ENCODE results near the gene TBK1. TPM values are rescaled to one million over a fixed set of nuclear protein-coding genes. Genes with fewer than 3 reads are reported as not detected.

TBK1 gene
- total and polyA plus RNA-seq, 2 of the 4 experiments (the other 2 are of a cell fraction) = 9.9 to 11.6 TPM

GRCh38 chr12:64518396-64518795 lies 66.5 kb downstream of the TBK1 start:
- Histone ChIP-seq H3K4ac (ENCODE audit: low read depth, low read length) (no peak overlapping the region), H3K18ac (ENCODE audit: low read depth, low read length) (no peak overlapping the region), H4K20me1 (ENCODE audit: insufficient read depth, low read length) (no peaks in the 10 kb centered on the region), H3K4me1 (ENCODE audit: control insufficient read depth, insufficient read depth, low read length) (peaks cover 6% of the 10 kb centered on the region), H2AFZ (replicated peaks; ENCODE audit: low read length, poor library complexity) (no peak overlapping the region), H4K5ac (ENCODE audit: low read depth, low read length) (no peak overlapping the region), H2BK5ac (ENCODE audit: low read depth, low read length, poor library complexity, severe bottlenecking) (no peak overlapping the region), H3K4me2 (ENCODE audit: low read depth, low read length) (no peak overlapping the region), H3K56ac (ENCODE audit: extremely low read depth, insufficient read depth, low read length) (no peak overlapping the region), H2BK20ac (ENCODE audit: low read depth, low read length) (no peak overlapping the region), H3K79me1 (ENCODE audit: low read depth in 1 of 2, low read length in 2 of 2) (no peaks in the 10 kb centered on the region), H3K9me1 (ENCODE audit: insufficient read depth, low read length) (no peaks in the 10 kb centered on the region; the same call in 1 of the 2 replicates), H2AK9ac (replicated peaks; ENCODE audit: low read depth, low read length, poor library complexity) (no peak overlapping the region), H2AK5ac (ENCODE audit: low read depth, low read length) (no peak overlapping the region), H4K8ac (ENCODE audit: low read depth in 2 of 2, low read length in 2 of 2) (no peak overlapping the region), H3K36me3 (ENCODE audit: control insufficient read depth, insufficient read depth, low read length) (no peaks in the 10 kb centered on the region), H3K27ac (ENCODE audit: insufficient read depth, low read length) (no peak overlapping the region), H3K14ac (replicated peaks; ENCODE audit: low read depth, low read length) (no peak overlapping the region), H2BK15ac (ENCODE audit: low read depth, low read length) (no peak overlapping the region), H3K9ac (ENCODE audit: low read depth, low read length) (no peak overlapping the region), H3K27me3 (ENCODE audit: control insufficient read depth, insufficient read depth, low read length) (no peaks in the 10 kb centered on the region), H3K9me3 (ENCODE audit: control insufficient read depth, insufficient read depth, low read length) (no peaks in the 10 kb centered on the region), H4K91ac (ENCODE audit: insufficient read depth, low read depth, low read length) (no peak overlapping the region), H3K23ac (ENCODE audit: low read depth, low read length) (no peak overlapping the region), H3K4me3 (ENCODE audit: insufficient read depth, low read depth, low read length) (no peak overlapping the region), H2BK120ac (ENCODE audit: low read depth, low read length) (no peak overlapping the region)
- ATAC-seq (ENCODE audit: low read depth) (no peak), DNase-seq (no peak)
- dilution Hi-C loops (cut with HindIII; ENCODE audit: low sequenced_read_pairs, unreplicated experiment) (no loop called here), in situ Hi-C loops (cut with MboI; ENCODE audit: low sequenced_read_pairs) (no loop called here), intact Hi-C loops (cut with micrococcal nuclease) (no loop called here)
- TF ChIP-seq NFE2L2 (IDR thresholded peaks at IDR 0.05; ENCODE audit: low read depth, low read length) = no peak
- TF ChIP-seq MAFK (IDR thresholded peaks at IDR 0.05; ENCODE audit: low read depth, low read length) = no peak
- TF ChIP-seq FOS (IDR thresholded peaks at IDR 0.05; ENCODE audit: low read depth, low read length) = no peak
- TF ChIP-seq USF2 (IDR thresholded peaks at IDR 0.05; ENCODE audit: low read depth, low read length) = no peak
- TF ChIP-seq RFX5 (IDR thresholded peaks at IDR 0.05; ENCODE audit: low read depth, low read length) = no peak
- no peak for TF ChIP-seq CTCF (conservative IDR thresholded peaks at IDR 0.05; ENCODE audit: low read depth, low read length)
- TF ChIP-seq RCOR1 (IDR thresholded peaks at IDR 0.05; ENCODE audit: insufficient replicate concordance, low read length) = no peak
- TF ChIP-seq MAZ (IDR thresholded peaks at IDR 0.05; ENCODE audit: borderline replicate concordance, low read depth, low read length) = no peak
- no peak for TF ChIP-seq MXI1 (IDR thresholded peaks at IDR 0.05; ENCODE audit: borderline replicate concordance, low read depth, low read length)
- TF ChIP-seq CHD1 (IDR thresholded peaks at IDR 0.05; ENCODE audit: low read depth, low read length) = no peak
- no peak for TF ChIP-seq RAD21 (IDR thresholded peaks at IDR 0.05; ENCODE audit: low read length)
- no peak for TF ChIP-seq BHLHE40 (IDR thresholded peaks at IDR 0.05; ENCODE audit: low read depth, low read length)
- TF ChIP-seq CEBPB (IDR thresholded peaks at IDR 0.05; ENCODE audit: low read depth, low read length) = no peak
- no peak for TF ChIP-seq SMC3 (IDR thresholded peaks at IDR 0.05; ENCODE audit: low read depth, low read length)
- no peak for TF ChIP-seq POLR2A (IDR thresholded peaks at IDR 0.05; ENCODE audit: low read depth, low read length)
- TF ChIP-seq ELK1 (IDR thresholded peaks at IDR 0.05; ENCODE audit: borderline replicate concordance, low read depth, low read length) = no peak
- BruUV-seq (replicated peaks) = no TSS peak
- 100% methylated on average over 1 of the region's 5 CpGs; no CpG with 5 or more reads in 1 of the 2 experiments for WGBS, 2 experiments (ENCODE audit: extremely low coverage in 2 of 2, insufficient read length in 1 of 2)
- POLR2A ChIA-PET (ENCODE audit: unreplicated experiment) = no interaction called here
- CTCF ChIA-PET = no interaction called here

All from IMR-90 (cell line).